IPS-18a (cell line): ENCODE results near the gene GABBR2.
"Not testable (repeated sequence)": the region's sequence is repeated elsewhere in the genome, so short reads cannot be mapped to it uniquely, and the experiment has no call there.

Experiments
- H3K27ac ChIP-seq: one replicate; pipeline ENCODE4 v1.5.1; 2013; ENCODE audit warnings: low read length
- H3K27me3 ChIP-seq: one replicate; pipeline ENCODE4 v1.6.1; 2013; ENCODE audit warnings: mild to moderate bottlenecking, low read length; ENCODE audit not compliant: control insufficient read depth, insufficient read depth
- H3K36me3 ChIP-seq: one replicate; pipeline ENCODE4 v1.6.1; 2013; ENCODE audit warnings: low read depth, low read length; ENCODE audit not compliant: control insufficient read depth
- H3K4me1 ChIP-seq: one replicate; pipeline ENCODE4 v1.6.1; 2013; ENCODE audit warnings: low read depth, low read length; ENCODE audit not compliant: control insufficient read depth
- H3K4me3 ChIP-seq: one replicate; pipeline ENCODE4 v1.5.1; 2013; ENCODE audit warnings: low read length
- H3K9ac ChIP-seq: one replicate; pipeline ENCODE4 v1.6.1; 2013; ENCODE audit warnings: mild to moderate bottlenecking, low read length, moderate library complexity
- H3K9me3 ChIP-seq: one replicate; pipeline ENCODE4 v1.6.1; 2013; ENCODE audit warnings: low read depth, low read length; ENCODE audit not compliant: control insufficient read depth

Gene GABBR2

GRCh38 chr9:98667005-98667640, 41.6 kb downstream of the GABBR2 start:
- Histone ChIP-seq H3K9ac (no peak overlapping the region), H3K4me1 (no peaks in the 10 kb centered on the region), H3K9me3 (no peaks in the 10 kb centered on the region), H3K4me3 (no peak overlapping the region), H3K27ac (no peak overlapping the region), H3K27me3 (no peaks in the 10 kb centered on the region), H3K36me3 (no peaks in the 10 kb centered on the region)

GRCh38 chr9:98665501-98665900, 43.2 kb downstream of the GABBR2 start:
- H3K9ac ChIP-seq = no peak overlapping the region
- no peaks in the 10 kb centered on the region for H3K27me3 ChIP-seq
- no peaks in the 10 kb centered on the region for H3K4me1 ChIP-seq
- H3K9me3 ChIP-seq = no peaks in the 10 kb centered on the region
- no peak overlapping the region for H3K27ac ChIP-seq
- H3K4me3 ChIP-seq = no peak overlapping the region
- no peaks in the 10 kb centered on the region for H3K36me3 ChIP-seq

- H3K9ac ChIP-seq = no peak overlapping the region
- no peaks in the 10 kb centered on the region for H3K4me1 ChIP-seq
- H3K9me3 ChIP-seq = no peaks in the 10 kb centered on the region
- H3K4me3 ChIP-seq = no peak overlapping the region
- no peaks in the 10 kb centered on the region for H3K36me3 ChIP-seq
- H3K27ac ChIP-seq = no peak overlapping the region
- H3K27me3 ChIP-seq = no peaks in the 10 kb centered on the region
Observed at GRCh38 chr9:98660541-98660940, 48.2 kb downstream of the GABBR2 start.

GRCh38 chr9:98658951-98659351, 49.8 kb downstream of the GABBR2 start:
- no peak overlapping the region for H3K27ac ChIP-seq

GRCh38 chr9:98657897-98658296, 50.8 kb downstream of the GABBR2 start:
- no peak overlapping the region for H3K9ac ChIP-seq
- no peaks in the 10 kb centered on the region for H3K27me3 ChIP-seq
- no peaks in the 10 kb centered on the region for H3K36me3 ChIP-seq
- H3K27ac ChIP-seq = no peak overlapping the region
- no peaks in the 10 kb centered on the region for H3K9me3 ChIP-seq
- no peak overlapping the region for H3K4me3 ChIP-seq
- no peaks in the 10 kb centered on the region for H3K4me1 ChIP-seq

More at GRCh38 chr9:98658951-98659351, 49.8 kb downstream of the GABBR2 start:
- H3K4me3 ChIP-seq = no peak overlapping the region
- no peaks in the 10 kb centered on the region for H3K4me1 ChIP-seq
- H3K27me3 ChIP-seq = no peaks in the 10 kb centered on the region
- H3K9me3 ChIP-seq = no peaks in the 10 kb centered on the region
- no peak overlapping the region for H3K9ac ChIP-seq
- H3K36me3 ChIP-seq = no peaks in the 10 kb centered on the region

GRCh38 chr9:98656511-98656910, 52.2 kb downstream of the GABBR2 start:
- Histone ChIP-seq H3K36me3 (no peaks in the 10 kb centered on the region), H3K4me3 (no peak overlapping the region), H3K4me1 (no peaks in the 10 kb centered on the region), H3K27ac (no peak overlapping the region), H3K9ac (no peak overlapping the region), H3K9me3 (no peaks in the 10 kb centered on the region), H3K27me3 (no peaks in the 10 kb centered on the region)

- not testable (repeated sequence) for H3K36me3 ChIP-seq, H3K9me3 ChIP-seq, H3K4me3 ChIP-seq, H3K27ac ChIP-seq, H3K27me3 ChIP-seq, H3K4me1 ChIP-seq, H3K9ac ChIP-seq
Observed at GRCh38 chr9:98655428-98655827, 53.3 kb downstream of the GABBR2 start.

GRCh38 chr9:98654247-98654646, 54.5 kb downstream of the GABBR2 start:
- Histone ChIP-seq H3K4me3 (no peak overlapping the region), H3K4me1 (no peaks in the 10 kb centered on the region), H3K36me3 (no peaks in the 10 kb centered on the region), H3K27ac (no peak overlapping the region), H3K9ac (no peak overlapping the region), H3K9me3 (no peaks in the 10 kb centered on the region), H3K27me3 (no peaks in the 10 kb centered on the region)

- Histone ChIP-seq H3K36me3 (no peaks in the 10 kb centered on the region), H3K4me3 (no peak overlapping the region), H3K27me3 (no peaks in the 10 kb centered on the region), H3K27ac (no peak overlapping the region), H3K4me1 (peaks cover 4% of the 10 kb centered on the region), H3K9me3 (no peaks in the 10 kb centered on the region), H3K9ac (no peak overlapping the region)
Observed at GRCh38 chr9:98652741-98653140, 56.0 kb downstream of the GABBR2 start.

- no peak overlapping the region for H3K9ac ChIP-seq
- H3K36me3 ChIP-seq = no peaks in the 10 kb centered on the region
- no peaks in the 10 kb centered on the region for H3K27me3 ChIP-seq
Observed at GRCh38 chr9:98652302-98652701, 56.4 kb downstream of the GABBR2 start.

GRCh38 chr9:98647236-98647635, 61.5 kb downstream of the GABBR2 start:
- Histone ChIP-seq H3K36me3 (no peaks in the 10 kb centered on the region), H3K27me3 (no peaks in the 10 kb centered on the region), H3K27ac (no peak overlapping the region), H3K9ac (no peak overlapping the region), H3K4me3 (no peak overlapping the region), H3K4me1 (peaks cover 4% of the 10 kb centered on the region), H3K9me3 (no peaks in the 10 kb centered on the region)

More at GRCh38 chr9:98652302-98652701, 56.4 kb downstream of the GABBR2 start:
- Histone ChIP-seq H3K4me3 (no peak overlapping the region), H3K27ac (no peak overlapping the region), H3K4me1 (peaks cover 4% of the 10 kb centered on the region), H3K9me3 (no peaks in the 10 kb centered on the region)

GRCh38 chr9:98644011-98644410, 64.7 kb downstream of the GABBR2 start:
- H3K4me1 ChIP-seq = peaks cover 4% of the 10 kb centered on the region
- no peak overlapping the region for H3K4me3 ChIP-seq
- no peaks in the 10 kb centered on the region for H3K27me3 ChIP-seq
- no peak overlapping the region for H3K27ac ChIP-seq
- H3K9me3 ChIP-seq = no peaks in the 10 kb centered on the region
- no peaks in the 10 kb centered on the region for H3K36me3 ChIP-seq
- no peak overlapping the region for H3K9ac ChIP-seq
